ENCODE measurements around the gene GAL3ST3.
"Not testable (repeated sequence)": the region's sequence is repeated elsewhere in the genome, so short reads cannot be mapped to it uniquely, and the experiment has no call there.

GAL3ST3 gene

GRCh38 chr11:66048547-66049323 is at the start of gene GAL3ST3:
GAL3ST3 (minus strand) TSS chr11:66049161; CDS start chr11:66045415, 3,746 bp downstream.
- no peak for DNase-seq (ENCODE audit: low spot score)

GRCh38 chr11:66092125-66092524 is 43.2 kb upstream of the GAL3ST3 start:
- DNase-seq (ENCODE audit: low spot score), result not testable (repeated sequence)

GRCh38 chr11:66090288-66090687 is 41.3 kb upstream of the GAL3ST3 start:
- DNase-seq (ENCODE audit: low spot score), result no peak

- no peak for DNase-seq (ENCODE audit: low spot score)
These were observed 40.1 kb upstream of the GAL3ST3 start for GRCh38 chr11:66089067-66089466.

- DNase-seq (ENCODE audit: low spot score), result no peak
These were observed 38.4 kb upstream of the GAL3ST3 start for GRCh38 chr11:66087148-66087908.

GRCh38 chr11:66084821-66085475 is 36.0 kb upstream of the GAL3ST3 start:
- DNase-seq (ENCODE audit: low spot score), result no peak

- DNase-seq (ENCODE audit: low spot score), result no peak
These were observed 34.8 kb upstream of the GAL3ST3 start for GRCh38 chr11:66083767-66084166.

- peak; percentile 40 for DNase-seq (ENCODE audit: low spot score)
These were observed 34.2 kb upstream of the GAL3ST3 start for GRCh38 chr11:66082946-66083698.

GRCh38 chr11:66081505-66081904 is 32.5 kb upstream of the GAL3ST3 start:
- DNase-seq (ENCODE audit: low spot score), result no peak

- DNase-seq (ENCODE audit: low spot score), result peak; percentile 71
These were observed 31.3 kb upstream of the GAL3ST3 start for GRCh38 chr11:66080055-66080817.

GRCh38 chr11:66078949-66079348 is 30.0 kb upstream of the GAL3ST3 start:
- not testable (repeated sequence) for DNase-seq (ENCODE audit: low spot score)

- DNase-seq (ENCODE audit: low spot score), result no peak
These were observed 29.0 kb upstream of the GAL3ST3 start for GRCh38 chr11:66077927-66078326.

- DNase-seq (ENCODE audit: low spot score), result no peak
These were observed 27.6 kb upstream of the GAL3ST3 start for GRCh38 chr11:66076561-66076960.

- DNase-seq (ENCODE audit: low spot score), result no peak
These were observed 26.3 kb upstream of the GAL3ST3 start for GRCh38 chr11:66075273-66075672.

- DNase-seq (ENCODE audit: low spot score), result no peak
These were observed 24.7 kb upstream of the GAL3ST3 start for GRCh38 chr11:66073669-66074068.

- DNase-seq (ENCODE audit: low spot score), result no peak
These were observed 23.6 kb upstream of the GAL3ST3 start for GRCh38 chr11:66072518-66072917.

- no peak for DNase-seq (ENCODE audit: low spot score)
These were observed 23.1 kb upstream of the GAL3ST3 start for GRCh38 chr11:66072081-66072480.

- DNase-seq (ENCODE audit: low spot score), result no peak
These were observed 22.4 kb upstream of the GAL3ST3 start for GRCh38 chr11:66071381-66071801.

GRCh38 chr11:66070604-66071380 is 21.8 kb upstream of the GAL3ST3 start:
- no peak for DNase-seq (ENCODE audit: low spot score)

Measured in hematopoietic multipotent progenitor cell treated with erythropoietin and hydrocortisone succinate and interleukin-3 and kit ligand, for 17 days (in vitro differentiated cells).